GM18861 (cell line): ENCODE results near the gene PHLPP1.
A peak's percentile ranks its signal among the peaks of the same experiment; 100 is the strongest.
"Not testable (repeated sequence)": the region's sequence is repeated elsewhere in the genome, so short reads cannot be mapped to it uniquely, and the experiment has no call there.

ENCODE experiments used
- ATAC-seq: cut with Tn5 transposase; IDR thresholded peaks from one replicate; pipeline ENCODE4 v1.9.1; 2021; ENCODE audit not compliant: unreplicated experiment

PHLPP1 gene

GRCh38 chr18:62740650-62741049 is 25.3 kb downstream of the PHLPP1 start:
- ATAC-seq = not testable (repeated sequence)

GRCh38 chr18:62741118-62741566 is 25.8 kb downstream of the PHLPP1 start:
- no peak for ATAC-seq

GRCh38 chr18:62741584-62741983 is 26.2 kb downstream of the PHLPP1 start:
- no peak for ATAC-seq

- peak; percentile 79 for ATAC-seq
These were observed 29.0 kb downstream of the PHLPP1 start for GRCh38 chr18:62744076-62744968.

GRCh38 chr18:62745089-62745751 is 29.9 kb downstream of the PHLPP1 start:
- ATAC-seq = no peak

- no peak for ATAC-seq
These were observed 34.0 kb downstream of the PHLPP1 start for GRCh38 chr18:62749389-62749788.

- no peak for ATAC-seq
These were observed 36.0 kb downstream of the PHLPP1 start for GRCh38 chr18:62751341-62751821.

GRCh38 chr18:62751977-62752376 is 36.6 kb downstream of the PHLPP1 start:
- ATAC-seq = no peak

GRCh38 chr18:62754026-62754425 is 38.7 kb downstream of the PHLPP1 start:
- no peak for ATAC-seq

- ATAC-seq = no peak
These were observed 40.1 kb downstream of the PHLPP1 start for GRCh38 chr18:62755454-62755853.

- no peak for ATAC-seq
These were observed 40.6 kb downstream of the PHLPP1 start for GRCh38 chr18:62755946-62756345.

GRCh38 chr18:62757399-62758010 is 42.2 kb downstream of the PHLPP1 start:
- ATAC-seq = no peak

- ATAC-seq = no peak
These were observed 43.2 kb downstream of the PHLPP1 start for GRCh38 chr18:62758591-62758990.

GRCh38 chr18:62759704-62760402 is 44.5 kb downstream of the PHLPP1 start:
- ATAC-seq = no peak

- ATAC-seq = no peak
These were observed 45.0 kb downstream of the PHLPP1 start for GRCh38 chr18:62760403-62760734.

GRCh38 chr18:62763101-62763521 is 47.8 kb downstream of the PHLPP1 start:
- ATAC-seq = no peak

- no peak for ATAC-seq
These were observed 50.9 kb downstream of the PHLPP1 start for GRCh38 chr18:62766266-62766665.

GRCh38 chr18:62767321-62767720 is 52.0 kb downstream of the PHLPP1 start:
- ATAC-seq = no peak

GRCh38 chr18:62767836-62768557 is 52.7 kb downstream of the PHLPP1 start:
- ATAC-seq = no peak

- ATAC-seq = no peak
These were observed 53.2 kb downstream of the PHLPP1 start for GRCh38 chr18:62768558-62768943.
